Inflammatory macrophage (primary cell): ENCODE results near the gene RNF175.

Source experiments
- DNase-seq, 2 donors: peaks; one replicate each; pipeline ENCODE4 v3.0.0-alpha.2; 2020 to 2022

RNF175 gene

GRCh38 chr4:153784166-153784699 is 24.4 kb upstream of the RNF175 start:
- no peak for DNase-seq

DNA sequence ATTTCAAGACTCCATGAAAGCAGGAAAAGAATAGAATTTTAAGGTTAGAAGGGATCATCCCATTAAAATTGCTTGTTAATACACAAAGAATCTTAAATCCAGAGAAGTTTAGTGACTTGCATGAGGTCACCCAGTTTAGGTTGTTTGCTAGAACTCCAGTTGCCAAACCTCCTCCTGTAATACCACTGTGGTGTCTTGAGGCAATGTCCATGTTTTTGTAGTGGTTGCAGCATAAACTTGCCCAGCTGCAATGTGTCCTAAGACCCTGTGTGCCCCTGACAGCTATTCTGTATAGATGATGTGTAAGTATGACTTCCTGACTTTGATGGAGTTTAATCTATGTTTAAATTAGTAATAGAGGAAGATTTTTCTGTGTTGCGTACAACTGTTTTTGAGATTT is 22.8 kb upstream of the RNF175 start:
- no peak for DNase-seq

- DNase-seq = no peak
These were observed 22.0 kb upstream of the RNF175 start for GRCh38 chr4:153781717-153782416.

DNA sequence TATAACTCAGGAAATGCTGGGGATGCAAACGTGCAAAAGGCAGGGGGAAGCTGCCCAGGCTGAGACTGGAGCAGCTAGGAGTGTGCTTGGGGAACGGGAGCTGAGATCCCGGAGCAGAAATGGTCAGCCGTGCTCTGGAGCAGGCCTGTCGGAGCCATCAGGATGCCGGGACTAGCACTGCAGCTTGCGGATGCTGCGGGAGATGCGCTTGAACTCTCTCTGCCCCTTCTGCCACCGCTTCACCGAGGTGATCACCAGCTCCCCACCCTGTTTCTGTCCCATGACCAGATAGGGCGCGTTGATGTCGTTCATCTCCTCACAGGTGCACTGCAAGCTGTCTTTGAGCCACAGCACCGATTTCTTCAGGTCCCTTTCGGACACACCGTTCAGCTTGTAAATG is 21.5 kb upstream of the RNF175 start:
- DNase-seq = no peak

- no peak for DNase-seq
These were observed 21.1 kb upstream of the RNF175 start for GRCh38 chr4:153780876-153781275.

DNA sequence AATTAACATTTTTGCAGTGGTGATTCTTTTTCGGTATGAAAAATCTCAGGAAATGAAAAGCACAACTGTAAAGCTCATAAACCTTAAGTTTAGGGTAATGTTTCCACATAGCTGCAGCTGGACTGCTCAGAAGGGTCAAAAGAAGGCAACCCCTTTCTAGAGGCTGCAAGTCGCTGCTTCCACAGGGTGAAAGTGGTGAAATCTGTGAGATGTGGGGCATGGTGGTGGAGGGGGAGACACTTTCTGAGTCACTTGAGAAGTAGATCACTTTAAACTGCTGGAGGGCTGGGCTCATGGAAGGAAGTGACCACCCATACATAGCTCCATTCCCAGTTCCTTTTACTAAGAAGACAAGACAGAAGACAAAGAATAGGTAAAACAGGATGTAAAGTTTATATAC is 20.4 kb upstream of the RNF175 start:
- DNase-seq = no peak

- no peak for DNase-seq
These were observed 18.6 kb upstream of the RNF175 start for GRCh38 chr4:153778383-153778782.

- DNase-seq = no peak
These were observed 17.6 kb upstream of the RNF175 start for GRCh38 chr4:153777421-153777820.

DNA sequence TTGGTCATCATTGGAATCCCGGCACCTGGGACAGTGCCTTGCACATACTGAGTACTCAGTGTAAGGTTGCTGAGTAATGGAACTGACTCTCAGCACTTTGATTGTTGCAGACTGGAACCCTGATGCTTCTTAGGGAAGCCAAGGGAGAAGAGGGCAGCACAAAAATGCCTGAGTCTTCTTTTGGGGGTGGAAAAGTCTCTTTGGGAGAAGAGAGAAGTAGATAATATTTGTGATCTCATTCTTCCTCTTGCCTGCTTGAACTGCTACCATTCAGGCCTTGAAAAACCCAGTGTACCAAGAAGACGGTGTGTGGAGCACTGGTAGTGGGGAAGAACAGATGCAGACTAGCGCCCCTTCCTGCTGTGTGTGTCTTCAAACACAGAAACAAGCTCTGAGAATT is 16.8 kb upstream of the RNF175 start:
- no peak for DNase-seq

DNA sequence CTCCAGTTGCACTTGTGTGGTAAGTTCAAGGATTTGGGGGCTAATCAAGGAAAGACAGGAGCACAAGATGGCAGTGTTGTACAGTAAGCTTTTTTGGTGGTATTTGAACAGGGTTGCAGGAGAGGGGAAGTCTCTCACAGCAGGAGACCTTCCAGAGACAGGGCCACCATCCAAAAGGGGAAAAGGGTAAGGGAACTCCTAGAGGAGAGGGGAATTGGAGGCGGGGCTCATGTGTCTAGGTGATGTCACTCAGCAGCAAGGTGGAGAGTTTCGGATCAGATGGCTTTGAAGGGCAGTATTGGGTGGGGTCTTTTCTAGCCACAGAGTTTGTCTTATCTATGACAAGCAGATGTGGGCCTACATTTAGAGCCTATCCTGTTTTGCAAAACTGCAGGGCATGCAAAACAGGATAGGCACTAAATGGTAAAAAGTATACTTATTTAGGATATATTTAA is 13.4 kb upstream of the RNF175 start:
- no peak for DNase-seq

DNA sequence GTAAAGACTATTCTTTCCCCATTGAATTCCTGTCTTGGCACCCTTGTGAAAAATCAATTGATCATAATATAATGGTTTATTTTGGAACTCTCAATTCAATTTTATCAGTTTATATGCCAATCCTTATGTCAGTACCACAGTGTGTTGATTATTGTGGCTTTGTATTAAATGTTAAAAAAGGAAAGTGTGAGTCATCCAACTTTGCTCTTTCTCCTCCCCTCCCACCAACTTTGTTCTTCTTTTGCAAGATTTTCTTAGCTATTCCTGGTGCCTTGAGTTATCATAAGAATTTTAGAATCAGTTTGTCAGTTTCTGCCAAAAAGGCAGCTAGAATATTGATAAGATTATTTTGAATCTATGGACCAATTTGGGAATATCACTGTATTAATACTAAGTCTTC is 11.2 kb upstream of the RNF175 start:
- DNase-seq = peak; percentile 21 to 24

DNA sequence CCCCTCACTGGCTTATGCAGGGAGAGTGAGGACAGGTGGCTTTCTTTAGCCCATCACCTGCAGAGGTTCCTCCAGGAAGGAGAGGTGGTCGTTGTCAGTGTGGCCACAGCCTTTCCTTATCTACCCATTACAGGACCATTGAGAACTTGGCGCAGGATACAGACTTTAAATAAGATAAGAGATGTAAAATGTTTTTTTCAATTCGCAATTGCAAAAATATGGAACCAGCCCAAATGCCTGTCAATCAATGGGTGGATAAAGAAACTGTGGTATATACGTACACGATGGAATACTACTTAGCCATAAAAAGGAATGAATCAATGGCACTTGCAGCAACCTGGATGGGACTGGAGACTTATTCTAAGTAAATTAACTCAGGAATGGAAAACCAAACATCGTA is 6.9 kb upstream of the RNF175 start:
- DNase-seq = no peak

DNA sequence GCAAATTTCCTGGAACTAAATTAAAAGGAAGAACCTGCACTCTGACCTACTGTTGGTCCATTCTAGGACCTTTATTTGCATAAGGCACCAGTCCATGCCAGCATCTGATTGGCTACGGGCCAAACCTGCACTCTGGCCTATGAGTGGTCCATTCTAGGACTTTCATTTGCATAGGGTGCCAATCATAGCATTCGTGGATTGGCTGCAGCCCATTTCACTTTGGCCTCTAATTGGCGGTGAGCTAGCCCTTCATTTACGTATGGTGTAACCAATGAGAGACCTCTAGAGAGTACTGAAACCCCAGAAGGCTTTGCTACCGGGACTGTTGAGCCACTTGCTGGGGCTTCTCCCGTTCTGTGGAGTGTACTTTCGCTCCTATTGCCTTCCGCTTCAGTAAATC is 6.1 kb upstream of the RNF175 start:
- no peak for DNase-seq

GRCh38 chr4:153764601-153765368 is 5.0 kb upstream of the RNF175 start:
- DNase-seq = no peak

DNA sequence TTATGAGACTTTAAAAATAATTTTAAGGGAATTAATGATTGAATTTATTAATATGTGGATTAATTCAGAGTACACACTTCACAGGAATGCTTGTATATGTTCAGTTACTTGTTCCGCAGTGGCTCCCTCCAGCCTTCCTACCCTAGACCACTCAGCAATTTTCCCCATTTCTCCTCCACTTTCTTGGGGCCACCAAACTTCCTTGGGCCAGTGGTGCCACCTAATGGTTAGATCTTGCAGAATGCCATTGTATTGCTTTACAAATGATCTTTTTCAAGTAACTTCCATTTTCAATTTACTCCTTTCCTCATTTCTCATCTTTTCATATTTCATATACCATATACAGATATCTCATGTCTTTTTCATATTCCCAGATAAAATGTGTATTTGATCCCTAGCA is 3.6 kb upstream of the RNF175 start:
- DNase-seq = peak; percentile 35 to 43

DNA sequence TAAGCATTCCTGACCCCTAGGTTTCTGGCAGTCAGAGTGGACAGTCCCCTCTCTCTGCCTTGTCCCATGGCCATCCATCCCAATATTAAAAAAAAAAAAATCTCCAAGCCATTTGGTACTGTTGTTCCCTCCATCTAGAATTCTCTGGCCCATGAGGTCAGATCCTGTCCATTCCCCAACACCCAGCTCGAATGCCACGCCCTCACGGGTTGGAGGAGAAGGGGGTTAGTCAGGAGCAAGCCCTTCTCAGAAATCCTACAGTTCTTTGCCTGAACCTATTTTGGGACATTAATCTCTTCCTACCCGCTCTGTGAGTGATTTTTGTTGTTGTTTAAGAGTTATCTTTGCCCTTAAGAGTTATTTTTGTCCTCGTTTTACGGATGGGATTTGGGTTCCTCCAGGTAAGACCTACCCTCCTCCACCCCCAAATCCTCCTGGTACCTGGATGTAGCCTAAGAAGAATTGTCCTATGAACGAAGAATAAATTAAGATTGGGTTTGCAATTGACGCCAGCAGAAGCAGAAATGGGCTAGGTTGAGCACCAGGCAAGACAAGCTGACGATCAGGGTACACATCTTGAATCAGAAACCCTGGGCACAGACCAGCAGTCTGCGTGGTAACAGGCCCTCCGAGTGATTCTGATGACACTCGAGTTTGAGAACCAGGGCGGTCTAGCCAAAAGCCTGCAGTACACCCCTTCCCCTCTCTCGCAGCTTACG is 977 bp downstream of the RNF175 start:
- no peak for DNase-seq

DNA sequence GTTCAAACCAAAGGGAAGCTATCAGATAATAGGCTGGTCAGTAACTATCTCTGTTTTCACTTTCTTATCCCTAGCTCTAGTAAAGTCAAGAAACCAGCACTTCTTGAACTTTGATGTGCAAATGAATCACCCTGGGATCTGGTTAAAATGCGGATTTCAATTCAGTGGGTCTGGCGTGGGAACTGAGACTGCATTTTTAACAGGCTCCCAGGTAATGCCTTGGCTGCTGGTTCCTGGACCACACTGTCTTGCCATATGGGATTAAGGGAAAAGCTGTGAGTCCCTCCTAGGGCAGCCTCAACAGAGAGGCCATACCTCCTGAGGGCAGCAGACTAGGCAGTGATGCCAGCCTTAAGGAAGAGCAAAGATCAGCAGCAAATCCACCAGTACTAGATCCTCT is 1.7 kb downstream of the RNF175 start:
- DNase-seq = no peak

GRCh38 chr4:153757407-153757806 is 2.4 kb downstream of the RNF175 start:
- peak; percentile 71 to 88 for DNase-seq

DNA sequence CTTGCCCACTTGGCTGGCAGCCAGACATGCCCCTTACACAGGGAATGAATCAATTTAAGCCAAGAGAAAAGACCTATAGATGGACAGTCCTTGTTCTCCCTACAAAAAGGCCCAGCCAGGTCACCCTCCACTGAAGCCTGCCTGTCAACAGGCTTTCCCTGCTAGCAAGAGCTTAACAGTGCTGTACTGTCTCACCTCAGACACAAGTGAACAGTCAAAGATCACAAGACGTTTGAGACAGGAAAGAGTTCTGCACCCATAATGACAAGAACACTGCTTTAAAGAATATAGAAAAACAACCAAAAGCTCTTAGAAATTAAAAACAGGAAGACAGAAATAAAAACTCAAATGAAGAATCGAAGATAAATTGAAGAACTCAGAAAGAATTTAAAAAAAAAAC is 4.6 kb downstream of the RNF175 start:
- no peak for DNase-seq

DNA sequence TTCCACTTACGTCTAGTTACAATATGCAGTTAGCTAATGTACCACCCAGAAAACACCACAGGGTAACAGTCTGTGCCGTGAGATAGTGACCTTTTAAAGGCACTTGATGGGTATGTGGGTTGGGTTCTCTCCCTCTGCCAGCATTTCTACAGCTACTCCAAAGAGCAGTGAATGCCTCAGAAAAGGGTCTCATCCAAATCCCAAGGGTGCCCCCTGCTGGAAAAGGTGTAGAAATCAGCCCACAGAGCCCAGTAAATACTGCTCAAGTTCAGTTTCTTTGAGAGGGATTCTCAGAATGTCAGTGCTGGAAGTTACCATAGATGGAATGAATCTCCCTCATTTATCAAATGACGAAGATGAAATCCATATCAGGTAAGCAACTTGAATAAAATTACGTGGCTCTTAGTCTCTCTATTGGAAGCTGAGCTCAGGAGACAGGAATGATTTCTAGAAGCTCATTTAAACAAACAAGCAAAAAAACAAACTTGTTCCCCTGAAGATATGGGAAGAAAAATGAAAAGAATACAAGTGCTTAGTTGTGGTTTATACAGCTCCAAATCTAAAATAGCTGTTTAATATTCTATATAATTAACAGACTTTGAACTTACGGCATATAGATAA is 9.5 kb downstream of the RNF175 start:
- peak; percentile 84 to 86 for DNase-seq

DNA sequence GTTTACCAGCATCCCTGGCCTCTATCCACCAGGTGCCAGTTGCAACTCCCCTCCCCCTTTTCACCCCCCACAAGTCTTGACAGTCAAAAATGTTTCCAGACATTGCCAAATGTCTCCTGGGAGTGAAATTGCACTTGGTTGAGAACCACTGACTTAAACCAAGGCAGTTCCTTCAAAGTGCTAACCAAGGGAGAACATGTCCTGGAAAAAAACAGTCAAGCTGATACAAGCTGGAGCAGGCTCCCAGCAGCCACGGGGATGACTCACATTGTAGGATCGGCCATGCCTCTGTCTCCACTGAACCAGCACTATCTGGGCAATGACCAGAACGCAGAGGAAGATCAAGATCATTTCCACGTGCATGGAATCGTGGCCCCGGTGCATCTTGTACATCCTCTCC is 11.4 kb downstream of the RNF175 start:
- DNase-seq = peak; percentile 27 to 47

- DNase-seq = peak; percentile 39 to 50
These were observed 12.3 kb downstream of the RNF175 start for GRCh38 chr4:153747406-153747955.

DNA sequence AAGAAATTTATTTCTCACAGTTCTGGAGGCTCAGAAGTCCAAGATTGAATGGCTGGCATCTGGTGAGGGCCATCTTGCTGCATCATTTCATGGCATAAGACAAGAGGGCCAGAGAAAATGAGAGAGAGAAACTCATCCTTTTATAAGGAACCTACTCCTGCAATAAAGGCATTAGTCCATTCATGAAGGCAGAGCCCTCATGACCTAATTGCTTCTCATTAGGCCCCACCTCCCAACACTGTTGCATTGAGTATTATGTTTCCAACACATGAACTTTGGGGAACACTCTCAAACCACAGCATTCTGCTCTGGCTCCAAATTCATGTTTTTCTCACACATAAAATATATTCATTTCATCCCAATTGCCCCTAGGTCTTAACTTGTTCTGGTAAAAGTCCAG is 14.2 kb downstream of the RNF175 start:
- peak; percentile 61 to 80 for DNase-seq
